Midbrain (tissue), 1 donor: ENCODE data around the gene NAPEPLD.
A peak's percentile ranks its signal among the peaks of the same experiment; 100 is the strongest.
"Not testable (repeated sequence)": the region's sequence is repeated elsewhere in the genome, so short reads cannot be mapped to it uniquely, and the experiment has no call there.

ENCODE experiments used
- DNase-seq: peaks from one replicate; lab custom pipeline; 2025; lab: John Stamatoyannopoulos, UW

Gene NAPEPLD

DNA sequence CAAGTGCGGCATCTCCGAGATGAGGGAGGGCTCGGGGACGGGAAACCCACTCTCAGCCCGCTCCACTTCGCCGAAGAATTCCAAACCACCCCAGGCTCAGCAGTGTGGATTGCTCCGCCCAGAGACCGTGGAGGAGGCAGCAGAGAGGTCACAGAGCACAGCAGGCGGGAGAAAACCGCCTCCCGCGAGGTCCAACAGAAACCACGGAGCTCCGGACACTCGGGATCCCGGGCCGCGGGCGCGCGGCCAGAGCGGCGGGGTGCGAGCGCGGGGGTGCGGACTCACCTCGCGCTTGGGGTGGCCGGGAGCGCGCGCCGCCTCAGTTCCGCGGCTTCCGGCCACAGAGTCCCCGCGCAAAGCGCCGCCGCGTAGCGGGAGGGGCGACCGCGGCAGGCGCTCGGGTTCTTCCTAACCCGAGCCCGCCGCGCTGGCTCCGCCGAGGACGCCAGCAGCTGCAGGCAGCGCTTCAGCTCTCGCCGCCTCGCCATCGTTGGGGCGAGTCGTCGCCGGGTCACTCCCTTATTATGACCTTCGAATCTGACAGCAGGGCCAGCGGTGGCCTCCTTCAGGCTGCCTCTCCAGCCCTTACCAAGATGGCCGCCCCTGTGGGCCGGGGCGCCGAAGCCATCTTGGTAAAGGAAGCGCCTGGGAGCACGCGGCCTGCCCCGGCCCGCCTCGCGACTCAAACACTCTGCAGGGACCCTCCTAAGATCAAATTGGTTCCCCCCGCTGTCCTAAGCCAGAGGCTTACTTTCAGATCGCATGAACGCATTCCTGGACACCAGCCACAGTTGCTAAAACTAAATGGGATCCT, at the start of gene NAPEPLD:
NAPEPLD (minus strand) TSS at position 106 of the 814 bp plus-strand sequence. CDS start 20,323 bp downstream, outside the sequence.
- peak; percentile 93 for DNase-seq

DNA sequence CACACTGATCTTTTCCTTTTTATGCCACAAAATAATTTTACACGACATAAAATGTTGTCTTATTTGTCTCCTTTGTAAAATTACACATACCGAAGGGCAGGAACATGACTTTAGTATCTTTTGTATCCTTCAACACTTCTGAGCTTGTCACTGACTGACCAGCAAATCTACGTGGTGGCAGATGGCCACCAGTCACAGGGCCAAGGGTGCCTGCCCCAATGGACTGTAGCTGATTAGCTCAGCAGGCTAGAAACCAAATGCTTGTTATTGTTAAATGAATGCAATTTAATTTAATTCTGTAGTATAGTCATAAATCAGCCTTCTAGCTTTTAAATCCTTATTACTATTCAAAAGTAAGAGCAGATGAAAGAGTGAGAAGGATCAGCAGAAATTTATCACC, 49.2 kb upstream of the NAPEPLD start:
- not testable (repeated sequence) for DNase-seq

DNA sequence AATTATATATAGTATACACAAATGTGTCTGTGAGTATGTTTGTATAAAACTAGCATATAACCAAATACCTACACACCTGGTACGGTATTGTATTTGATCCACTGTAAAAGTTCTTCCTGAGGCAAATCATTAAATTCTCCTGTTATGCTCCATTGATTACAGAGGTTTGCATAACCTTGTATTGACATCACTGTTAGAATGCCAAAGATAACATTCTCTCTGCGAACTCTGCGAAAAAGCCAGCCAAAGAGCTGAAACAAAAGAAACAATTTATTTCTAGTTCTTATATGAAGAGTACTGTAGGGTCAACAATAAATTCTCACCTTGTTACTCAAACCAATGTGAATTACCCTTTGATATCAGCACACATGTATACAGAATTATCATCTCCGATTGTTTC, 46.5 kb upstream of the NAPEPLD start:
- not testable (repeated sequence) for DNase-seq

DNA sequence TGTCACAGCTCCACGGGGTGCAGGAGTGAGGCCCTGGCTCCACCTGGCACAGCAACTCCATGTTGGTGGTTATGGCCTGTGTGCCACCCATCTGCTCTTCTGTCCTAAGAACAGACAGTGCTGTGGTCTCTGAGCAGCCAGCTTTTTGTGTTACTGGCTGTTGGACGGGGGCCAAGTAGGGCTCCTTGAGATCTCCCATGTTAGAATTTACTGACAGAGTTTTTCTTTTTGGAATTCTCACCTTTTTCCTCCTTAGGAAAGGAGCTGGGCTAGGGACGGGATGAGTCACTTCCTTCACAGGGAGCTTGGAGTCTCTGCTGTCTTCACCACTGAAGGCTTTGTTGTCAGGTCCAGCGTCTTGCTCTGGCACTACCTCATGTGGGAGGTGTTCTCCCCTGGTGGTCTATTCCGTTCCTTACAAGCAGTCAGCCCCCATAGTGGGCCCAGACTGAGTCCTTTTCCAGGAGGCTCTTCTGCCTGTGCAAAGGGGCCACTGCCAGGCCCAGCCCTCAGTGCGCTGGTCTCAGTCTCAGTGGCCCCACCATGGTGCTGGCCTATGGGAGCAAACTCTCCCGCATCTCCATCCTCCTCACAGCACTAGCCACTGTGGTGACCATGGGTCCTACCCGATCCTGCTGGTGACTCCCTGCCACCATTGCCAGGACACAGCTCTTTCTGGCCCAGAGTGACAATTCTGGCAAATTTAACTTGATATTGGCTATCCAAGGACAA, 23.7 kb upstream of the NAPEPLD start:
- DNase-seq: not testable (repeated sequence)

DNA sequence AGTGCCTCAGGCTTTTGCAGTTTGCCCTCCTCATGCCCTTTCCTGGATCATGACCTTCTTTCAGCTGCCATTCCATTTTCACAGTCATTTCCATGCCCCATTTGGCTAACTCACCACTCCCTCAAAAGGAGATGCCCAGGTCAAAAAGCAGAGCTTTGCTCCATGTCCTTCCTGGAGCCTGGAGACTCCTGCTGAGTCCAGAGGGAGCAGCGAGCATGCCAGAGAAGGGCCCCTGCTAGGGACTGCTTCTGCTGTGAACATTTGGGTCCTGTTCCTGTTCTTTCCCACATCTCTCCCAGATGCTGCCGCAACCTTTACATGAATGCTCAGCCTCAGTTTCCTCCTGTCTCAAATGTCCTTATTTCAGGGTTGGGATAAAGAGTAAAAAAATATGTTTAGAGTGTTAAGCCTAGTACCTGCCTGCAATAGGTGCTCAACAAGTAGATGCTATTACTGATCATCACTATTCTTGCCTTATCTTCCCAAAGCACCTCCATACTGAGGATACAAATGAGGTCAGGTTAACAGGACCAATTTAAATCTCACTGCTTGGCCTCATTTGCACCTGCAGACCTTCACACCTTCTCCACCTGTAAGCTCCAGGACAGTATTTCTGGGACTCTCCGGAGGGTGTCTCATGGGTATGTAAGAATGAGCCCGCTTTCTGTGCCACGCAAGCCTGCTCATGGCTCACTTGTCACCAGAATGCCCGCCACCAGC, 23.0 kb upstream of the NAPEPLD start:
- not testable (repeated sequence) for DNase-seq

DNA sequence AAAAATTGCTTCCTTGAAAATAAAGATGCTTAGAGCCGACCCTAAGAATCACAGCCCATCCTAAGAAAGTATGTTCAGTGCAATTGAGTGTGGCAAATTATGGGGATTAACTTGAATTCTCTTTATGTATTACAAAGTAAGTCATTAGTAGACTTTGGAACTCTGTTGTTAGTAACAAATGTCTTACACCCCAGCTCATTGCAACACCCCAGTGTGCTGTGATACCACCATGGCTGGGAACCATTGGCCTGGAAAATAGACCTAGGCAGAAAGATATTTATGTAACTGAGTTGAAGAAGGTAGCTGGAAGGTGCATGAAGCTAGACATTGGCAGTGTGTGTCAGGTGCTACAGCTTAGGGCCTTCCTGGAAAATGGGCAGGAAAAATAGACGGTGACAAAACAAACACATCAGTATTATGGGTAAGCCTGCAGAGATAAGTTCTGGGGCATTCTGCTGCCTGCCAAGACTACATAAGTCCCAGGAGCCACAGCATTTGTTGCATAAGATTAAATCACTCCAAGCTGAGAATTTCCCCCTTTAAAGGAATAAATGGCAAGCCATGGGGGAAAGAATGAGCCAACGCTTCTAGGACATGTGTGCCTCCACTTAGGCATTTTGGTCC, 18.1 kb upstream of the NAPEPLD start:
- not testable (repeated sequence) for DNase-seq

DNA sequence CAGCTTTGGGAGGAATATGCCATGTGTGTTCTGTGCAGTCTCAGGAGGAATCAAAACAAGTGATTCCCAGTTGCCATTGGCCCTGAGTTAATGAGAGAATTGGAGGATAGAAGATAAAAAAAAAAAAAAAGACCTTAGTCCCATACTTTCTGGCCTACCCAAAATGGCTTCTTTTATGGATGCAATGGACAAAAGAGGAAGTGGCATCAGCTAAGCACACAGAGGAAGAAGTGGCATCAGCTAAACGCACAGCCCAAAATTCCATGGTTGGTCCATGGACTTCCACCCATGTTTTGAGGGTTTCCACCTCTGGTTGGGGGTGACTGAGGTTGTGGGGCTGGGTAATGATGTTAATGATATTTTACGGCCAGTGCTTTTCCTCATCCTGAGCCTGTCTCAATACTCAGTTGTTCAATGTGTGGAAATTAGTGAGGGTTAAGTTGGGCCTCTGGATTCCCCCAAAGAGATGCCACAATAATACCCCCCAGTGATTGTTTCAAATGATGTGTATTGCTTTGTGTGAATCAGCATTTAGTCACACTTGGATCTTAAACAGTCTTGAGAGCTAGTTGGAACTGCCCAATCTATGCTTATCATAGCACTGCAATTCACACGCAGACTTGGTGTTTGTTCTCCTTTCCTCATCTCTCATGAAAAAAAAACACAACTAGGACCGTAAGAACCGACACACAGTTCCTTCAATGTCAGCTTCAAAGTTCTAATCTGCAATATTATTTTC, 14.4 kb upstream of the NAPEPLD start:
- DNase-seq: not testable (repeated sequence)

DNA sequence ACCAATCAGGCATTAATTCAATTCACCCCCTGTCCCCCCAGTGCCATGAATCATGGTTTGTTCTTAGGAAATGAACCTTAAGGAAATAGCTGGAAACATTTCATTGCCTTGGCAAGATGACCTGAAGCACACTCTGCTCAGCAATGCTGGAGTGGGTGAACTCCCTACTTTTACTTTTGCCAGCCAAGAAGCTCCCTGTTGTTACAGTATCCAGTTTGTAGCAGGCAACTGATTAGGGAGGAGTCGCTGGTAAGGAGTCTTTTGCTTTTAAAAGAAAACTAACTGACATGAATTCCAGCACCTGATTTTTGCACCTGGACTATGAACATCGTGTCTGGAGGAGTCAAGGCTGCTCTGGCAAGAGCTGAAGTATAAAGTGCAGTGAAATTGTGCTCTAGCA, 13.7 kb upstream of the NAPEPLD start:
- peak; percentile 20 for DNase-seq

DNA sequence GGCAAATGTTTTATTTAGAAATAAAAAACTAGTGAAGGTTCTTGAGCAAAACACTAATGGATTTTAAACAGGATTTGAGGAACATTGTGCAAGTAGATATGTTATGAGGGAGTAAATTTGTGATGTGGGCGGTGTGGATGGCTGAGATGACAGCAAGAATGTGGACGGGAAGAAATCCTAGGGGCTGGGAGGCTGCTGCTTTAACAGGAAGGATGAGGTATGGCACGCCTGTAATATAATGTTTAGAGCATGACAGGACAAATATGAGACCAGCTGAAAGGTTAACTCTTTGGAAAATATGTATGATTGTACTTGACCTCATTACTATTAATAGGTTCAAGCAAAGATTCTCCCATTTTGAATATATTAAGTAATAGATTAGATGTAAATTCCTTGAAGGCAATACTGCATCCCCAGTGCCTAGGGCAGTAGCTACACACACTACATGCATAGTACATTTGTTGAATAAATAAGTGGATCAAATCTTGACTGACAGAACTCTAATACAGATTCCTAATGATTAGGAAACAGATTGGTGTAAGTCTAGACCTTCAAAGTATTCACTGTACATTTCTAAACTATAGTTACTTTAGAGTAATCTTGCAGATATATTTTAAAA, 13.2 kb upstream of the NAPEPLD start:
- not testable (repeated sequence) for DNase-seq

DNA sequence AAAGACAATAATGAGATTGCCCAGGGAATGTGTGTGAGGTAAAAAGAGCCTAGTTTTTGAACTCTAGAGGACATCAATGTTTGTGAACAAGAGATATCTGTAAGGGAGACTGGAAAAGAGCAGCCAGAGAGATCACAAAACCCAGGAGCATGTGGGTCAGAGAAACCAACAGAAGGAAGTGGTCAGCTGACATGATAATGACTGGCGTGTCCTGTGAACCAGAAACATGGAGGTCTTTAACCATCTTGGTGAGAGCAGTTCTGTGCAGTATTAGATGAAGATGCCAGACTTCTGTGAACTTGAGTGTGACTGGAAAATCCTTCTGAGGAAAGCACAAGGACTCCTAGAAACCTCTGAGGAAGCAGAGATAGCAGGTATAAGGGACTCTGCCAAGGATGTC, 10.2 kb upstream of the NAPEPLD start:
- DNase-seq: not testable (repeated sequence)

DNA sequence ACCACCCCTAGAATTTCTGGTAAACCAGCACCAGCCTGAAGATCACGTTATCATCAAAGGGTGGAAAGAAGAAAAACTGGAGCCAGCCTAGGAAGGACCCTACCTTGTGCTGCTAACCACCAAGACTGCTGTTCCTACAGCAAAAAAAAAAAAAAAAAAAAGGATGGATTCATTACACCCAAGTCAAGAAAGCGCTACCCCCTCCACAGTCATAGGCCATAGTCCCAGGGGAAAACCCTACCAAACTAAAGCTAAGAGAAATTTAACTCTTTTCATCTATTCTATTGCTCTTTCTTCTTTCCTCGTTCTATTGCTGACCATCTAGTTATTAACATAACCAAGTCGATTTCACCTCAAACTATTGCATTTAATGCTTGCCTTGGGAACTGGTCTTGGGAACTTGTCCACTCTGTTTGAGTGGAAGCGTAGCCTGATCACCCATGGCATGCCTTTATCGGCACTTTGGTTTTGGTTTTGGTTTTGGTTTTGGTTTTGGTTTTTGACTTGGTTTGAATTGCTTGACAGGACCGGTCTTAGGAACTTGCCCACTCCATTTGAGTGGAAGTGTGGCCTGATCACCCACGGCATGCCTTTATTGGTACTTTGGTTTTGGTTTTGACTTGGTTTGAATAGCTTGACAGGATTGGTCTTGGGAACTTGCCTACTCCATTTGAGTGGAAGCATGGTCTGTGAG, 6.6 kb upstream of the NAPEPLD start:
- not testable (repeated sequence) for DNase-seq

DNA sequence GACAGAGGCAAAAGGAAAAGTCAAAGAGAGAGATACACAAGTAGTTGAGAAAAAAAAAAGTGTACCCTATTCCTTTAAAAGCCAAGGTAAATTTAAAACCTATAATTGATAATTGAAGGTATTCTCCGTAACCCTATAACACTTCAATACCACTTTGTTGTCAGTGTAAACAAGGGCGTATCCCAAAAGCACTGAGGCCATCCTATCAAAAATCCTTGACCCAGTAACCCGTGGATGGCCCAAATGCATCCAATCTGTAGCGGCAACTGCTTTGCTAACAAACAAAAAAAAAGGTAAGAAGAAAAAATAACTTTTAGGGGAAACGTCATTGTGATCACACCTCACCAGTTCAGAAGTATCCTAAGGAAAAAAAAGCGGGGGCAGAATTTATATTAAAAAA, 5.1 kb upstream of the NAPEPLD start:
- DNase-seq: no peak

DNA sequence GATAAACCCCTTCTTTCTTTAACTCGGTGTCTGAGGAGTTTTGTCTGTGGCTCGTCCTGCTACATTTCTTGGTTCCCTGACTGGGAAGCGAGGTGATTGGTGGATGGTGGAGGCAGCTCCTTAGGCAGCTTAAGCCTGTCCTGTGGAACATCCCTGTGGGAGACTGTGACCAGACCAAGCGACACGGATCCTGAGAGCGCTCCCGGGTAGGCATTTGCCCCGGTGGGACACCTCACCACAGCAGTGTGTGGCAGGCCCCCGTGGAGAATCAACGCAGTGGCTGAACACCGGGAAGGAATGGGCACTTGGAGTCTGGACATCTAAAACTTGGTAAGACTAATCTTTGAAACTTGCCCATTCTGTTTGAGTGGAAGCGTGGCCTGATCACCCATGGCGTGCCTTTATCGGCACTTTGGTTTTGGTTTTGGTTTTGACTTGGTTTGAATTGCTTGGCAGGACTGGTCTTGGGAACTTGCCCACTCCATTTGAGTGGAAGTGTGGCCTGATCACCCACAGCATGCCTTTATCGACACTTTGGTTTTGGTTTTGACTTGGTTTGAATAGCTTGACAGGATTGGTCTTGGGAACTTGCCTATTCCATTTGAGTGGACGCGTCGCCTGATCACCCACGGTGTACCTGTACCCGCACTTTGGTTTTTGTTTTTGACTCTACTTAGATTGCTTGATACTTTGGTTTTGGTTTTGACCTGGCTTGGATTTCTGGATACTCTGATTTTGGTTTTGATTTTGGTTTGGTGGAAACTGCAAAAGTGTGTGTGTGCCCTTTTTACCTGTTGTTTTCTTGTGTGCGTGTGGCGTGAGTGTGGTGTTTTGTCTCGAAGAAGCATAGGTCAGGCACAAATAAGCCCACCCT, 4.1 kb upstream of the NAPEPLD start:
- not testable (repeated sequence) for DNase-seq

DNA sequence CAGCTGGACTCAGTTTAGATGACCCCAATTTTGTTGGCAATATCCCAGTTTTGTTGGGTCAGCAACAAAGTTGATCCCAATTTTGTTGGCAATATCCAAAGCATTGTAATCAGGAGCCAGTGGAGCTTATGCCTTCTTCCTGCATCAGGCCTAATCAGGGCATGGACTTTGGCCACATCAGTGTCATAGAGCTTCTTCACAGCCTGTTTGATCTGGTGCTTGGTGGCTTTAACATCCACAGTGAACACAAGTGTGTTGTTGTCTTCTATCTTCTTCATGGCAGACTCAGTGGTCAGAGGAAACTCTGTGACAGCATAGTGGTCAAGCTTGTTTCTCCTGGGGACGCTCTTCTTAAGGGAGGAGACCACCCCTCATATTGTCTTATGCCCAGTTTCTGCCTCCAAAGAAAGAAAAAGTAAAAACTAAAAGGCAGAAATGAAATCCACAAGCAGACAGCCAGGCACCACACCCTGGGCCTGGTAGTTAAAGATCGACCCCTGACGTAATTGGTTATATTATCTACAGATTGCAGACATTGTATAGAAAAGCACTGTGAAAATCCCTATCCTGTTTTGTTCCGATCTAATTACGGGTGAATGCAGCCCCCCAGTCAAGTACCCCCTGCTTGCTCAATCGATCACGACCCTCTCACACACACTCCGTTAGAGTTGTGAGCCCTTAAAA, 3.2 kb upstream of the NAPEPLD start:
- DNase-seq: not testable (repeated sequence)

DNA sequence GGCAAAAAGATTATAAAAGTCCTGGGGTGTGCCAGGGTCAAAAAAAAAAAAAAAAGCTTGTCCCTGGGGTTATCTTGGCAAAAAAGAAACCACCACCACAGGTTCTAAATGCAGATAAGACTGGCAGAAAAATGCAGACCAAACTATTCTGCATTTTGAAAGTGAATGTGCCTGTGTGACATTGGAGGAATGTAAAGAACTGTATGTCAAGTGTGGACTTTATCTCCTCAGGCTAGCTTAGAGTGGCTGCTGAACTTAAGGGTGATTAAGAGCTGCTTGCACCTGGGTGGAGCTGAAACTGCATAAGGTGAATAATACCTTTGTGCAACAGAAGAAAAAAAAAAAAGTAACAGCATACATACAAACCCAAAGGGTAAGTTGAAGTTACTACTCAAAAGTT, 1.3 kb upstream of the NAPEPLD start:
- DNase-seq: no peak

DNA sequence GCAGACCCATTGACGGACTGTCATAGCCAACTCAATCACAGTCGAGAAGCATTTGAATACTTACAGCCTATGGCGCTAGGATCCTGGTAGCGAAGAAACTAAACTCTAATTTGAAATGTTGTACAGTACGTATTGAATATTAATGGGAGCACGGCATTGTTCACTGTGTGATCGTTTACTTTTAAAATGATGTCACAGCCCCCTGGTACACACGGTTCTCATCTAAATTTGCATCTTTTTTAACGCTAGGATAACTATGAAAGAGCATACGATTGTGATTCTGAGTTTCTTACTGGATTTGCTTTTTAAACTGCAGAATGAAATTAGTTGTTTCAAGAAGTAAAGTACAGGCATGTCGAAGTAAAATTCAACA, 895 bp upstream of the NAPEPLD start:
- DNase-seq: peak; percentile 64

DNA sequence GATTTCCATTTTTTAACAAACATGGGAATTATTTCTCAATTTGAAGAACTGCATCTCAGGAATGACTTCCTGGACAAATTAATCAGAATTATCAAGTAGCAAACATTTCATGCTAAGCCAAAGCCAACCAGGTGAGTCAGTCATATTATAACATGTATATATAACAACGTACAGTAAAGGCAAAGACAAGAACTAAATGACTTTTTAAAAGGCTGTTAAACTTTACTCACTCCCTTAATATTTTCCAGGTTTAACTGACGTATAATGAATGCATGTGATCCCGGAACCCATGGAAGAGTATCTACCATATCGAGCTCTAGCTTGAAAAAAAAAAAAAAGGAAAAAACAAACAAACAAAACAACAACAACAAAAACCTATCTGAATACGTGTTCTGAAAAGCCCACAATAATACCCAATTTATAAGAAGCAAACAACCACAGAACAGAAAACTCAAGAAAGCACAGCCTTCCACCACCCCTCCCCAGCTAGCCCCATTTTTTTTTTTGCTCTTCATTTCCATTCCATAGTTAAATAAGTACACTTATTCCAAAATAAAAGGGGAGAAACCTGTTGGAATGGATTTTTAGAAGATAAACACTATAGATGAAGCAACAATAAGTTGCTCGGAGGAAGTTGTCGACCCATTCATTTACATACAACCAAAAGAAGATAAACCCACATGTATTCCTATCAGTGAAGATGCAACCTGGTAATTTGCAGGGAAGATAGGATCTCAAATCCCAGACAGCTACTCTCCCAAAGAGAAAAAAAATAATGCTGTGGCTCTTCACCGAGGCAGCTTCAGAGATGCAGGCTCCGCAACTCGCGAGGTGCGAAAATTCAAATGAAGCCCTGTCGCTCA, 537 bp downstream of the NAPEPLD start:
- DNase-seq: no peak

DNA sequence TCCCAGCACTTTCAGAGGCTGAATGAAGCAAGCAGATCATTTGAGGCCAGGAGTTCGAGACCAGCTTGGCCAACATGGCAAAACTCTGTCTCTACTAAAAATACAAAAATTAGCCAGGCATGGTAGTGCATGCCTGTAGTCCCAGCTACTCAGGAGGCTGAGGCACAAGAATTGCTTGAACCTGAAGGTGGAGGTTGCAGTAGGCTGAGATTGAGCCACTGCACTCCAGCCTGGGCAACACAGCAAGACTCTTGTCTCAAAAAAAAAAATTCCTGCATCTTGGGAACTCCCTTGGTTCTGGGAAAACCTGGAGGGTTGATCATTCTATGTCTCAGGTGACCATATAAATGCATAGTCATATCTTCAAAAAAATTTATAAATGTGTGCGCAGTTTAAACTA, 4.1 kb downstream of the NAPEPLD start:
- not testable (repeated sequence) for DNase-seq
